PC-9 (cell line): ENCODE measurements around the gene ERG.

Source experiments
- EZH2 ChIP-seq: fragments of 200-600 bp; sonication (generic); IDR thresholded peaks from 2 replicates; pipeline ENCODE4 v1.8.0; 2017; ENCODE audit warnings: antibody characterized with exemption, low read depth
- TF ChIP-seq, protein P1 (sequence below): fragments of 200-600 bp; sonication (generic); conservative IDR thresholded peaks from 2 replicates; pipeline ENCODE4 v1.6.1; 2017; ENCODE audit warnings: mixed run types, antibody characterized with exemption, mild to moderate bottlenecking, moderate library complexity

DNA sequence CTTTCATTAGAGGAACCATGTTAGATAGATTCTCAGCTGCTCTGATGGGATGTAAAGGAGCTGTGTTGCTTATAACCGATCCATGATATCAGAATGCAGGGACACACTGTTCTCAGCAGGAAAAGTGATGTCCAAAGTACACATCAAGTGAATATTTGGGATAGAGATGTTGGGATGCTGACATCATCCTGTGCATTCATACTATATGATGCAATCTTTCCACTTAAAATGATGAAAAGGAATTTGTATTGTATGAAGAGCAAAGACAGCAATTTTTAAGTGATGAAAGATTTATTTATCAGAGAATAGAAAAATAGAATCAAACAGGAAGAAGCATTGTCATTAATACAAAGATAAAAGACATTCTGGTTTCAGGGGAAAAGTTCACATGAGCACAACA, 110.1 kb downstream of the ERG start:
- TF ChIP-seq, protein P1, sequence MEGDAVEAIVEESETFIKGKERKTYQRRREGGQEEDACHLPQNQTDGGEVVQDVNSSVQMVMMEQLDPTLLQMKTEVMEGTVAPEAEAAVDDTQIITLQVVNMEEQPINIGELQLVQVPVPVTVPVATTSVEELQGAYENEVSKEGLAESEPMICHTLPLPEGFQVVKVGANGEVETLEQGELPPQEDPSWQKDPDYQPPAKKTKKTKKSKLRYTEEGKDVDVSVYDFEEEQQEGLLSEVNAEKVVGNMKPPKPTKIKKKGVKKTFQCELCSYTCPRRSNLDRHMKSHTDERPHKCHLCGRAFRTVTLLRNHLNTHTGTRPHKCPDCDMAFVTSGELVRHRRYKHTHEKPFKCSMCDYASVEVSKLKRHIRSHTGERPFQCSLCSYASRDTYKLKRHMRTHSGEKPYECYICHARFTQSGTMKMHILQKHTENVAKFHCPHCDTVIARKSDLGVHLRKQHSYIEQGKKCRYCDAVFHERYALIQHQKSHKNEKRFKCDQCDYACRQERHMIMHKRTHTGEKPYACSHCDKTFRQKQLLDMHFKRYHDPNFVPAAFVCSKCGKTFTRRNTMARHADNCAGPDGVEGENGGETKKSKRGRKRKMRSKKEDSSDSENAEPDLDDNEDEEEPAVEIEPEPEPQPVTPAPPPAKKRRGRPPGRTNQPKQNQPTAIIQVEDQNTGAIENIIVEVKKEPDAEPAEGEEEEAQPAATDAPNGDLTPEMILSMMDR: no peak
- TF ChIP-seq EZH2: no peak
